ENCODE measurements around the gene KYAT1.
A peak's percentile ranks its signal among the peaks of the same experiment; 100 is the strongest.

The KYAT1 gene

GRCh38 chr9:128788445-128788844 lies 93.3 kb downstream of the KYAT1 start:
- DNase-seq (ENCODE audit: insufficient read length, low spot score) (no peak), FAIRE-seq (no peak)

- FAIRE-seq = peak; percentile 21
- no peak for DNase-seq (ENCODE audit: insufficient read length, low spot score)
Observed at GRCh38 chr9:128787659-128788058, 94.1 kb downstream of the KYAT1 start.

GRCh38 chr9:128786681-128787601 lies 94.8 kb downstream of the KYAT1 start, which contains the start of gene TBC1D13:
Gene TBC1D13, plus strand, starts transcription at chr9:128787253. Its CDS starts 101 bp downstream, at chr9:128787354.
- DNase-seq (ENCODE audit: insufficient read length, low spot score) (peak; percentile 95), FAIRE-seq (peak; percentile 63)

- FAIRE-seq = no peak
- DNase-seq (ENCODE audit: insufficient read length, low spot score) = no peak
Observed at GRCh38 chr9:128785427-128785826, 96.3 kb downstream of the KYAT1 start.
